Loucy (cell line): ENCODE data around the gene SLC3A2.

Experiments
- H2AFZ ChIP-seq: fragments of 200-600 bp; sonication (generic); 2 replicates; pipeline ENCODE4 v1.6.0; 2016; ENCODE audit warnings: antibody characterized with exemption, mild to moderate bottlenecking, low read length, moderate library complexity
- H3F3A ChIP-seq: fragments of 200-600 bp; 2 replicates; pipeline ENCODE4 v1.6.0; 2016; ENCODE audit warnings: antibody characterized with exemption, low read depth, mild to moderate bottlenecking
- H3K27me3 ChIP-seq: fragments of 200-600 bp; sonication (generic); 2 replicates; pipeline ENCODE4 v1.6.1; 2014; ENCODE audit warnings: low read length, mild to moderate bottlenecking; ENCODE audit not compliant: insufficient read depth, poor library complexity, severe bottlenecking
- H3K36me3 ChIP-seq: fragments of 200-600 bp; sonication (generic); 2 replicates; pipeline ENCODE4 v1.6.1; 2016; ENCODE audit warnings: low read length; ENCODE audit not compliant: insufficient read depth
- H3K4me1 ChIP-seq: fragments of 200-600 bp; sonication (generic); 2 replicates; pipeline ENCODE4 v1.5.1; 2014; ENCODE audit warnings: low read length, mild to moderate bottlenecking; ENCODE audit not compliant: insufficient read depth, poor library complexity, severe bottlenecking
- H3K4me2 ChIP-seq: fragments of 200-600 bp; sonication (generic); 2 replicates; pipeline ENCODE4 v1.6.0; 2014; ENCODE audit warnings: antibody characterized with exemption, low read length, low read depth, mild to moderate bottlenecking; ENCODE audit not compliant: poor library complexity, severe bottlenecking
- H3K4me3 ChIP-seq: fragments of 200-600 bp; sonication (generic); 2 replicates; pipeline ENCODE4 v1.5.1; 2014; ENCODE audit warnings: low read length, mild to moderate bottlenecking, mixed read lengths; ENCODE audit not compliant: poor library complexity, severe bottlenecking
- H3K79me2 ChIP-seq: fragments of 200-600 bp; sonication (generic); 2 replicates; pipeline ENCODE4 v1.6.1; 2014; ENCODE audit warnings: low read length; ENCODE audit not compliant: insufficient read depth
- H3K9ac ChIP-seq: fragments of 200-600 bp; sonication (generic); 2 replicates; pipeline ENCODE4 v1.6.0; 2014; ENCODE audit warnings: mild to moderate bottlenecking, low read depth, low read length, moderate library complexity; ENCODE audit not compliant: poor library complexity, severe bottlenecking
- H3K9me2 ChIP-seq: fragments of 200-600 bp; sonication (generic); replicated peaks from 2 replicates; pipeline ENCODE4 v1.6.1; 2016; ENCODE audit warnings: low read depth, low read length, mixed read lengths
- H3K9me3 ChIP-seq: fragments of 200-600 bp; sonication (generic); 2 replicates; pipeline ENCODE4 v1.6.1; 2014; ENCODE audit warnings: mild to moderate bottlenecking, antibody characterized with exemption, low read length, low read depth; ENCODE audit not compliant: insufficient read depth
- H4K20me1 ChIP-seq: fragments of 200-600 bp; sonication (generic); 2 replicates; pipeline ENCODE4 v1.6.0; 2014; ENCODE audit warnings: antibody characterized with exemption, low read length, mild to moderate bottlenecking; ENCODE audit not compliant: insufficient read depth, poor library complexity, severe bottlenecking
- EZH2phosphoT487 ChIP-seq: fragments of 200-600 bp; IDR thresholded peaks from 2 replicates; pipeline ENCODE4 v1.6.1; 2018; ENCODE audit warnings: antibody characterized with exemption, mild to moderate bottlenecking, moderate library complexity, borderline replicate concordance
- TF ChIP-seq, protein P1 (sequence below): fragments of 200-600 bp; sonication (generic); conservative IDR thresholded peaks from 2 replicates; pipeline ENCODE4 v1.5.1; 2014; ENCODE audit warnings: mild to moderate bottlenecking, antibody characterized with exemption, low read length

SLC3A2 gene

DNA sequence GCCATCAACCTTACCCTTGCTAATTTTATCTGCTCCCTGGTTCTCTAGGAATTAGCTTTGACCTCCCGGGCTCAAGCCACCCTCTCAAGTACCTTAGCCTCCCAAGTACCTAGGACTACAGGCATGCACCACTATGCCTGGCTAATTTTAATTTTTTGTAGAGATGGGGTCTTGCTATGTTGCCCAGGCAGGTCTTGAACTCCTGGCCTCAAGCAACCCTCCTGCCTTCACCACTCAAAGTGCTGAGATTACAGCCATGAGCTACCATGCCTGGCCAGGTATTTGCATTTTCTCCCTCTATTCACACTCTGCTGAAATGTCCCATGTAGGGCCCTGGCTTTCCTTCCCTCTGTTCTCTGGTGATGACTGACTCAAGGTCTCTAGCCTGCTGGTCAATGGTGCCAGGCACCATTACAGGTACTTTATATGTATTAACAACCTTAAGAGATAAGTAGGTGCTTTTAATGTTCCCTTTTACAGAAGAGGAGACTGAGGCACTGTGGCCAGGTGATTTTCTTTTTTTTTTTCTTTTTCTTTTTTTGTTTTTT is 32.9 kb upstream of the SLC3A2 start:
- Histone ChIP-seq H3K4me3 (no peak overlapping the region), H2AFZ (no peak overlapping the region), H3F3A (peaks cover 21% of the 10 kb centered on the region; the same call in 1 of the 2 replicates), H3K9me2 (no peaks in the 10 kb centered on the region), H3K79me2 (peaks cover 17% of the 10 kb centered on the region), H3K9ac (no peak overlapping the region), H4K20me1 (peaks cover 15% of the 10 kb centered on the region), H3K9me3 (no peaks in the 10 kb centered on the region), H3K4me1 (peaks cover 9% of the 10 kb centered on the region), H3K36me3 (peaks cover 16% of the 10 kb centered on the region), H3K27me3 (no peaks in the 10 kb centered on the region), H3K4me2 (no peak overlapping the region)
- TF ChIP-seq, protein P1, sequence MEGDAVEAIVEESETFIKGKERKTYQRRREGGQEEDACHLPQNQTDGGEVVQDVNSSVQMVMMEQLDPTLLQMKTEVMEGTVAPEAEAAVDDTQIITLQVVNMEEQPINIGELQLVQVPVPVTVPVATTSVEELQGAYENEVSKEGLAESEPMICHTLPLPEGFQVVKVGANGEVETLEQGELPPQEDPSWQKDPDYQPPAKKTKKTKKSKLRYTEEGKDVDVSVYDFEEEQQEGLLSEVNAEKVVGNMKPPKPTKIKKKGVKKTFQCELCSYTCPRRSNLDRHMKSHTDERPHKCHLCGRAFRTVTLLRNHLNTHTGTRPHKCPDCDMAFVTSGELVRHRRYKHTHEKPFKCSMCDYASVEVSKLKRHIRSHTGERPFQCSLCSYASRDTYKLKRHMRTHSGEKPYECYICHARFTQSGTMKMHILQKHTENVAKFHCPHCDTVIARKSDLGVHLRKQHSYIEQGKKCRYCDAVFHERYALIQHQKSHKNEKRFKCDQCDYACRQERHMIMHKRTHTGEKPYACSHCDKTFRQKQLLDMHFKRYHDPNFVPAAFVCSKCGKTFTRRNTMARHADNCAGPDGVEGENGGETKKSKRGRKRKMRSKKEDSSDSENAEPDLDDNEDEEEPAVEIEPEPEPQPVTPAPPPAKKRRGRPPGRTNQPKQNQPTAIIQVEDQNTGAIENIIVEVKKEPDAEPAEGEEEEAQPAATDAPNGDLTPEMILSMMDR, result no peak
- TF ChIP-seq EZH2phosphoT487, result no peak

DNA sequence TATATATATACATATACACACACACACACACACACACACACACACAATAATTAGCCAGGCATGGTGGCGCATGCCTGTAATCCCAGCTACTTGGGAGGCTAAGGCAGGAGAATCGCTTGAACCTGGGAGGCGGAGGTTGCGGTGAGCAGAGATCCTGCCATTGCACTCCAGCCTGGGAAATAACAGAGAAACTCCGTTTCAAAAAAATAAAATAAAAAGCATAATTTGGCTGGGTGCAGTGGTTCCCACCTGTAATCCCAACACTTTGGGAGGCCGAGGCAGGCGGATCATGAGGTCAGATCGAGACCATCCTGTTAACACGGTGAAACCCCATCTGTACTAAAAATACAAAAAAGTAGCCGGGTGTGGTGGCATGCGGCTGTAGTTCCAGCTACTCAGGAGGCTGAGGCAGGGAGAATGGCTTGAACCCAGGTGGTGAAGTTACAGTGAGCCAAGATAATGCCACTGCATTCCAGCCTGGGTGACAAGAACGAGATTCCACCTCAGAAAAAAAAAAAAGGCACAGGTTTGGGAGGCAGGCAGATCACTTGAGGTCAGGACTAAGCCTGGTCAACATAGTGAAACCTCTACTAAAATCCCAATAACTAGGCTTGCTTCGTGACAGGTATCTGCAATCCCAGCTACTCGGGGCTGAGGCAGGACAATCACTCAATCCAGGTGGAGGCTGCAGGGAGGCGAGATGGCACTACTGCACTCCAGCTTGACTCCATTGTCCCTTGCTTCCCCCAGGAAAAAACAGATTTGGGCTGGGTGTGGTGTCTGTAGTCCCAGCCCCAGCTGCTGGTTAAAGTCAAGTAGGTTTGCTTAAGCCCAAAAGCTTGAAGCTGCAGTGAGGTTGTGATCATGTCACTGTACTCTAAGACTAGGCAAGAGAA is 29.5 kb upstream of the SLC3A2 start:
- H3K9ac ChIP-seq, result peak overlapping the region; percentile 99
- peaks cover 40% of the 10 kb centered on the region for H3K36me3 ChIP-seq
- H3K9me2 ChIP-seq, result no peaks in the 10 kb centered on the region
- peak overlapping the region; percentile 98 for H3K4me2 ChIP-seq
- peaks cover 25% of the 10 kb centered on the region for H3K4me1 ChIP-seq
- H3K9me3 ChIP-seq, result no peaks in the 10 kb centered on the region
- TF ChIP-seq, protein P1, result no peak
- TF ChIP-seq EZH2phosphoT487, result no peak
- H3F3A ChIP-seq, result peaks cover 26% of the 10 kb centered on the region; the same call in 1 of the 2 replicates
- no peak overlapping the region for H2AFZ ChIP-seq
- peaks cover 43% of the 10 kb centered on the region for H4K20me1 ChIP-seq
- no peak overlapping the region for H3K4me3 ChIP-seq
- peaks cover 47% of the 10 kb centered on the region for H3K79me2 ChIP-seq
- H3K27me3 ChIP-seq, result peaks cover 11% of the 10 kb centered on the region

DNA sequence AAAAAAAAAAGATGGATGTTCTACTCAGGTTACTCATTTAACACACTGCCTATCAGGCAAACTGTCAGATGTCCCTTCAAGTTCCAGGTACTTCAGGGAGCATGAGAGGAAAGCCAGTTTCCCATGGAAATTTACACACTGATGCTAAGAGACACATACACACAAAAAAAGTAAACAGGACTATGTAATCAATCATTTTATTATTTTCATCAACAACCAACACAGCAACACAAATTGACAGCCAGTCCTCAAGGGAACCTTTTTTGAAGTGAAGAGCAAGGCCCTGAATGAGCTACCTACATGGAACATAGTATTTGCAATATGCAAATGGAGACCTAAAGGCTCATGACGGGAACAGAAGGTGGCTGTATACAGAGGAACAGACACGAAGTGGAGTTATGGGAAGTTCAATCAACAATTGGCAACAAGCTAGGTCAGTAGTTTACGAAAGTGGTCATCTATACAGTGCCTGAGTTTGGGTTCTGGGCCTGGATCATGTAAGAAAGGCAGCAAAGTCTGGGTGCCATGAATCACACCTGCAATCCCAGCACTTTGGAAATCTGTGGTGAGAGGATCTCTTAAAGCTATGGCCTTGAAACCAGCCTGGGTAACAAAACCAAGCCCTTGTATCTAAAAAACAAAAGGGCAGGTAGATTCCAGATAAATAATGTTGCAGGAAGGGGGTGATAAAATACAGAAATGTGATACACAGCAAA is 28.7 kb upstream of the SLC3A2 start:
- Histone ChIP-seq H2AFZ (no peak overlapping the region), H3F3A (peaks cover 26% of the 10 kb centered on the region; the same call in 1 of the 2 replicates), H3K9ac (peak overlapping the region; percentile 99), H4K20me1 (peaks cover 43% of the 10 kb centered on the region), H3K4me1 (peaks cover 29% of the 10 kb centered on the region), H3K4me2 (peak overlapping the region; percentile 98), H3K9me2 (no peaks in the 10 kb centered on the region), H3K79me2 (peaks cover 55% of the 10 kb centered on the region), H3K9me3 (no peaks in the 10 kb centered on the region), H3K4me3 (peak overlapping the region; percentile 90), H3K36me3 (peaks cover 40% of the 10 kb centered on the region), H3K27me3 (peaks cover 11% of the 10 kb centered on the region)
- TF ChIP-seq EZH2phosphoT487, result no peak
- TF ChIP-seq, protein P1, result no peak
